ENCODE measurements around the gene ZNF408. TPM values are rescaled to one million over a fixed set of nuclear protein-coding genes. Genes with fewer than 3 reads are reported as not detected.
A peak's percentile ranks its signal among the peaks of the same experiment; 100 is the strongest.

The ZNF408 gene
- total and polyA plus RNA-seq, 2 of the 13 experiments (the other 11 are each of a cell fraction or from before 2014, with no cell fraction given), result 11.2 to 12.5 TPM

GRCh38 chr11:46701078-46701654, 335 bp downstream of the ZNF408 start (continued):
- TF ChIP-seq CAMTA2 (CRISPR knock-in tag; IDR thresholded peaks at IDR 0.05; ENCODE audit: borderline replicate concordance) (no peak), ZNF543 (CRISPR knock-in tag; IDR thresholded peaks at IDR 0.05) (peak; percentile 10; the same call in 1 of the 2 replicates), IRX3 (CRISPR knock-in tag; IDR thresholded peaks at IDR 0.05; ENCODE audit: borderline replicate concordance, low read depth) (0 out of 2 replicates have a peak, but pooled peaks have one; percentile 13), ZNF891 (CRISPR knock-in tag; IDR thresholded peaks at IDR 0.05) (peak; percentile 49; the same call in 1 of the 2 replicates), ZUFSP (CRISPR knock-in tag; IDR thresholded peaks at IDR 0.05; ENCODE audit: borderline replicate concordance) (no peak), ZFY (CRISPR knock-in tag; IDR thresholded peaks at IDR 0.05) (peak; percentile 65), GFI1 (CRISPR knock-in tag; IDR thresholded peaks at IDR 0.05; ENCODE audit: borderline replicate concordance) (no peak), RFX3 (CRISPR knock-in tag; IDR thresholded peaks at IDR 0.05) (no peak), ZNF501 (CRISPR knock-in tag; IDR thresholded peaks at IDR 0.05) (no peak), NFE2L2 (IDR thresholded peaks at IDR 0.05; ENCODE audit: low read length) (no peak), ZFX (CRISPR knock-in tag; IDR thresholded peaks at IDR 0.05; ENCODE audit: low read depth) (0 out of 2 replicates have a peak, but pooled peaks have one; percentile 32), KDM5B (CRISPR knock-in tag; IDR thresholded peaks at IDR 0.05; ENCODE audit: borderline replicate concordance) (0 out of 2 replicates have a peak, but pooled peaks have one; percentile 11), ZNF83 (CRISPR knock-in tag; IDR thresholded peaks at IDR 0.05; ENCODE audit: borderline replicate concordance) (0 out of 2 replicates have a peak, but pooled peaks have one; percentile 30), ZNF770 (CRISPR knock-in tag; IDR thresholded peaks at IDR 0.05) (0 out of 2 replicates have a peak, but pooled peaks have one; percentile 5), ZNF496 (CRISPR knock-in tag; IDR thresholded peaks at IDR 0.05; ENCODE audit: insufficient replicate concordance) (no peak), ZNF18 (CRISPR knock-in tag; IDR thresholded peaks at IDR 0.05; ENCODE audit: insufficient replicate concordance) (peak; percentile 55), KLF9 (CRISPR knock-in tag; IDR thresholded peaks at IDR 0.05; ENCODE audit: low read depth) (no peak), ZNF790 (CRISPR knock-in tag; IDR thresholded peaks at IDR 0.05; ENCODE audit: borderline replicate concordance) (0 out of 2 replicates have a peak, but pooled peaks have one; percentile 2), KDM5A (IDR thresholded peaks at IDR 0.05; ENCODE audit: borderline replicate concordance, low read length) (peak; percentile 98), ZNF563 (CRISPR knock-in tag; IDR thresholded peaks at IDR 0.05) (peak; percentile 50; the same call in 1 of the 2 replicates), ZNF263 (CRISPR knock-in tag; IDR thresholded peaks at IDR 0.05) (peak; percentile 28; the same call in 1 of the 2 replicates)
- TF ChIP-seq, protein P1, sequence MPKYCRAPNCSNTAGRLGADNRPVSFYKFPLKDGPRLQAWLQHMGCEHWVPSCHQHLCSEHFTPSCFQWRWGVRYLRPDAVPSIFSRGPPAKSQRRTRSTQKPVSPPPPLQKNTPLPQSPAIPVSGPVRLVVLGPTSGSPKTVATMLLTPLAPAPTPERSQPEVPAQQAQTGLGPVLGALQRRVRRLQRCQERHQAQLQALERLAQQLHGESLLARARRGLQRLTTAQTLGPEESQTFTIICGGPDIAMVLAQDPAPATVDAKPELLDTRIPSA (CRISPR knock-in tag; IDR thresholded peaks at IDR 0.05; ENCODE audit: borderline replicate concordance), result no peak
- TF ChIP-seq, protein P2, sequence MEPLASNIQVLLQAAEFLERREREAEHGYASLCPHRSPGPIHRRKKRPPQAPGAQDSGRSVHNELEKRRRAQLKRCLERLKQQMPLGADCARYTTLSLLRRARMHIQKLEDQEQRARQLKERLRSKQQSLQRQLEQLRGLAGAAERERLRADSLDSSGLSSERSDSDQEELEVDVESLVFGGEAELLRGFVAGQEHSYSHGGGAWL (CRISPR knock-in tag; IDR thresholded peaks at IDR 0.05), result peak; percentile 7; the same call in 1 of the 2 replicates
